Kidney (tissue), 14 donors: ENCODE measurements around the gene SUCLG2. TPM values are rescaled to one million over a fixed set of nuclear protein-coding genes. Genes with fewer than 3 reads are reported as not detected.

Experiments
- DNase-seq, 5 donors: peaks; one replicate each; pipeline ENCODE4 v3.0.0-alpha.2; 2013 to 2020
- FAIRE-seq: peaks from 2 replicates; lab custom pipeline; 2012; peaks lifted over from hg19 to GRCh38; lab: Jason Lieb, UNC
- H3K27ac ChIP-seq, 2 donors: one replicate each; pipeline ENCODE4 v1.7.0; 2013; ENCODE audit warnings: low read depth in 2 of 2, low read length in 2 of 2, inconsistent platforms in 1 of 2
- H3K27me3 ChIP-seq: one replicate; pipeline ENCODE4 v1.7.1; 2013; ENCODE audit warnings: low read length, inconsistent platforms; ENCODE audit not compliant: control insufficient read depth, insufficient read depth
- H3K36me3 ChIP-seq, 3 donors: one replicate each; pipeline versions ENCODE4 v1.7.0 to v1.7.1; 2013; ENCODE audit warnings: low read length in 3 of 3, control low read depth in 1 of 3, inconsistent platforms in 1 of 3; ENCODE audit not compliant: insufficient read depth in 3 of 3, control insufficient read depth in 2 of 3
- H3K4me1 ChIP-seq, 3 donors: one replicate each; pipeline versions ENCODE4 v1.7.0 to v1.7.1; 2013; ENCODE audit warnings: low read length in 3 of 3, inconsistent platforms in 1 of 3, low read depth in 1 of 3; ENCODE audit not compliant: control insufficient read depth in 2 of 3, insufficient read depth in 2 of 3
- H3K4me3 ChIP-seq, 3 donors: one replicate each; pipeline versions ENCODE4 v1.7.0 to v1.8.1; 2013; ENCODE audit warnings: low read length in 3 of 3, control low read depth in 1 of 3, inconsistent platforms in 1 of 3
- H3K9ac ChIP-seq, 3 donors: one replicate each; pipeline versions ENCODE4 v1.7.0 to v1.7.1; 2013; ENCODE audit warnings: low read length in 3 of 3, control low read depth in 1 of 3, inconsistent platforms in 1 of 3
- H3K9me3 ChIP-seq, 3 donors: one replicate each; pipeline versions ENCODE4 v1.7.0 to v1.7.1; 2013; ENCODE audit warnings: low read length in 3 of 3, control low read depth in 1 of 3, inconsistent platforms in 1 of 3; ENCODE audit not compliant: control insufficient read depth in 2 of 3, insufficient read depth in 1 of 3
- intact Hi-C: fragments of 100-400 bp; cut with DNase I; formaldehyde crosslinking; loops from one replicate; pipeline ENCODE4 v1.11.1; 2022
- polyA plus RNA-seq: library from polyadenylated mRNA; stranded (reverse); fragments of 350-450 nt; fragmentation: Illumina TruSeq; extraction: RNeasy Lipid Tissue Mini Kit (QIAGEN cat#74804); gene quantifications from one replicate; pipeline ENCODE4 v1.2.3, GENCODE V29; 2014; ENCODE audit warnings: low read depth, low replicate concordance; ENCODE audit not compliant: insufficient read depth
- total RNA-seq: library from RNA; stranded (reverse); fragmentation: NEBNext Ultra II Directional; extraction: Animal tissue kit (Norgen Biotek cat#: 25700); gene quantifications from one replicate; pipeline ENCODE4 v1.2.1, GENCODE V29; 2021
- TF ChIP-seq, protein P1 (sequence below): IDR thresholded peaks from 3 replicates; pipeline ENCODE4 v1.5.1; 2012; ENCODE audit warnings: mild to moderate bottlenecking, moderate library complexity, borderline replicate concordance; ENCODE audit not compliant: insufficient read depth; ENCODE audit errors: extremely low read depth
- donor health status: control.
- donor health status: control.
- donor health status: control.
- donor health status: control.
- donor health status: control.
- donor health status: DM: yes; HTN: yes; CAD: no.
- donor health status: Normal renal cell carcinoma (clear cell type).

SUCLG2 gene
- total and polyA plus RNA-seq, 2 donors from 2014 or later: 62.8 to 117 TPM

DNA sequence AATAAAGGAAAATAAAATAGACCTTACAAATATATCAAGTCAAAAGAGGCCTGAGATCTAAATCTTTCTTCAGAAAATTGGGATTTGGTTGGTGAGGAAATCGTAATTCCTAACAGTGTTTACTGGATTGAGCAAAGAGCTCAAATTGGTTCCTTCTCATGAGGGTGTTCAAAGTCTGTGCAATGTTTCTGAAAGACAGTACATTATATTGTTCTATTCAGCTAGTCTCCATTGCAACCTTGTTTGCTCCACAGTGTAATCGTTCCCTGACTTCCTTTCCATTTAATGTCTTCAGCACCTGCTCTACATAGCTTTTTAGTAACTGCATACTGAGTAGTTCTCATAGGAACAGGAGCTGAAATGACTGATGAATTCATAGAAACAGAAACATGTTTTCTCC, 326.8 kb downstream of the SUCLG2 start:
- Histone ChIP-seq H3K4me3 (no peak overlapping the region), H3K27me3 (no peaks in the 10 kb centered on the region), H3K9me3 (no peaks in the 10 kb centered on the region), H3K9ac (no peak overlapping the region), H3K36me3 (no peaks in the 10 kb centered on the region), H3K4me1 (no peaks in the 10 kb centered on the region), H3K27ac (no peak overlapping the region)
- FAIRE-seq (no peak), DNase-seq (no peak)
- TF ChIP-seq, protein P1, sequence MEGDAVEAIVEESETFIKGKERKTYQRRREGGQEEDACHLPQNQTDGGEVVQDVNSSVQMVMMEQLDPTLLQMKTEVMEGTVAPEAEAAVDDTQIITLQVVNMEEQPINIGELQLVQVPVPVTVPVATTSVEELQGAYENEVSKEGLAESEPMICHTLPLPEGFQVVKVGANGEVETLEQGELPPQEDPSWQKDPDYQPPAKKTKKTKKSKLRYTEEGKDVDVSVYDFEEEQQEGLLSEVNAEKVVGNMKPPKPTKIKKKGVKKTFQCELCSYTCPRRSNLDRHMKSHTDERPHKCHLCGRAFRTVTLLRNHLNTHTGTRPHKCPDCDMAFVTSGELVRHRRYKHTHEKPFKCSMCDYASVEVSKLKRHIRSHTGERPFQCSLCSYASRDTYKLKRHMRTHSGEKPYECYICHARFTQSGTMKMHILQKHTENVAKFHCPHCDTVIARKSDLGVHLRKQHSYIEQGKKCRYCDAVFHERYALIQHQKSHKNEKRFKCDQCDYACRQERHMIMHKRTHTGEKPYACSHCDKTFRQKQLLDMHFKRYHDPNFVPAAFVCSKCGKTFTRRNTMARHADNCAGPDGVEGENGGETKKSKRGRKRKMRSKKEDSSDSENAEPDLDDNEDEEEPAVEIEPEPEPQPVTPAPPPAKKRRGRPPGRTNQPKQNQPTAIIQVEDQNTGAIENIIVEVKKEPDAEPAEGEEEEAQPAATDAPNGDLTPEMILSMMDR: no peak
- intact Hi-C loops: no loop called here

DNA sequence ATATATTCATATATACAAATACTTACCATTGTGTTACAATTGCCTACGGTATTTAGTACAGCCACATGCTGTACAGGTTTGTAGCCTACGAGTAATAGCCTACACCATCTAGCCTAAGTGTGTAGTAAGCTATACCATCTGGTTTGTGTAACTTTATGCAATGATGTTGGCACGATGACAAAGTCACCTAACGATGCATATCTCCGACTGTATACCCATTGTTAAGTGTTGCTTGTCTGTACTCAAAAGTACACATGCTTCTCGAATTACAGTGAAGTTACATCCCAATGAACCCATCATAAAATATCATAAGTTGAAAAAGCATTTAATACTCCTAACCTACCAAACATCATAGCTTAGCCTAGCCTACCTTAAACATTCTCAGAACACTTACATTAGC, 329.2 kb downstream of the SUCLG2 start:
- no peak for DNase-seq
- no peak overlapping the region for H3K27ac ChIP-seq

More for the DNA sequence above, 329.2 kb downstream of the SUCLG2 start:
- Histone ChIP-seq H3K4me1 (no peaks in the 10 kb centered on the region), H3K36me3 (no peaks in the 10 kb centered on the region), H3K9me3 (no peaks in the 10 kb centered on the region), H3K4me3 (no peak overlapping the region), H3K9ac (no peak overlapping the region), H3K27me3 (no peaks in the 10 kb centered on the region)
- FAIRE-seq: no peak
- TF ChIP-seq, protein P1: no peak
- intact Hi-C loops: no loop called here
